Esophagus squamous epithelium (tissue), 5 donors: ENCODE data around the gene IRX5. TPM values are rescaled to one million over a fixed set of nuclear protein-coding genes. Genes with fewer than 3 reads are reported as not detected.

Source experiments
- DNase-seq: peaks from one replicate; lab custom pipeline; 2025; lab: John Stamatoyannopoulos, UW
- H3K27ac ChIP-seq, 4 donors: fragments of 200-600 bp; sonication (generic); one replicate each; pipeline ENCODE4 v1.5.1; 2016 to 2019; ENCODE audit warnings: mild to moderate bottlenecking in 1 of 4
- H3K27me3 ChIP-seq, 4 donors: fragments of 200-600 bp; sonication (generic); 1 replicate in 3 of 4; 2 replicates in 1 of 4; pipeline versions ENCODE4 v1.5.1 to v1.6.0; 2017 to 2021; ENCODE audit warnings: antibody characterized with exemption in 1 of 4
- H3K36me3 ChIP-seq, 3 donors: fragments of 200-600 bp; sonication (generic); one replicate each; pipeline ENCODE4 v1.5.1; 2016 to 2019
- H3K4me1 ChIP-seq, 3 donors: fragments of 200-600 bp; sonication (generic); one replicate each; pipeline ENCODE4 v1.5.1; 2017 to 2019
- H3K4me3 ChIP-seq, 4 donors: fragments of 200-600 bp; sonication (generic); 1 replicate in 3 of 4; 2 replicates in 1 of 4; pipeline ENCODE4 v1.5.1; 2016 to 2019; ENCODE audit warnings: mild to moderate bottlenecking in 2 of 4, moderate library complexity in 1 of 4
- H3K9me3 ChIP-seq, 3 donors: fragments of 200-600 bp; sonication (generic); one replicate each; pipeline ENCODE4 v1.5.1; 2016 to 2019
- POLR2A ChIP-seq, 4 donors: fragments of 450-650 bp; IDR thresholded peaks; one replicate each; pipeline ENCODE4 v1.6.1; 2017; ENCODE audit warnings: antibody characterized with exemption in 4 of 4, mild to moderate bottlenecking in 4 of 4, moderate library complexity in 3 of 4
- WGBS, 2 donors: methylation state at CpG; one replicate each; pipeline ENCODE4 v1.1.5; 2018; 5-methylcytosine and 5-hydroxymethylcytosine counted together
- intact Hi-C: fragments of 100-400 bp; cut with DNase I; formaldehyde crosslinking; loops from one replicate; pipeline ENCODE4 v1.15.0; 2022
- total RNA-seq, 4 donors: library from RNA; depleted of rRNA; stranded (reverse); fragments of >200 nt; gene quantifications; one replicate each; pipeline ENCODE4 v1.1.0, GENCODE V29; 2016
- TF ChIP-seq, protein P1 (sequence below), 6 experiments: fragments of 450-650 bp in 4 of 6; fragments of 200-600 bp in 2 of 6; sonication (generic) in 2 of 6; IDR thresholded peaks; one replicate each; pipeline ENCODE4 v1.5.1; 2016 to 2019; ENCODE audit warnings: antibody characterized with exemption in 6 of 6, mild to moderate bottlenecking in 4 of 6, moderate library complexity in 4 of 6
- donor health status: DM: yes; HTN: yes; CAD: no.

Gene IRX5
- total RNA-seq, 4 donors from 2014 or later: 11.9 to 23.5 (median 14.0) TPM

DNA sequence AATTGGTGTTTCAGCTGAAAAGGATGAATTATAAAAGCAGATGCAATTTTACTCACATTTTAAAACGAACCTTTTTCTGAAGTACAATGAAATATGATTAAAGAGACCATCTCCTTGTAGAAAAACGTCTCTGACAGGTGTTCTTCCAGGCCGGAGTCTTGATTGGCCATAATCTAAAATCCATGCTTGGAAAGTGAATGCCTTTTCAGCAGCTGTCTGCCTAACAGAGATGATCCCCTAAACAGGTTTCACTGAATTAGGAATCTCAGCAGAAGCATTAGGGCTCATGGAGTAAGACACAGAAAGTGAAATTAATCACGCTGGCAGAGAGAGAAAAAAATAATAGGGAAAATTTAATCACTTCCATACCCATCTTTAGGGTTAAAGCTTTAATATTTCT is 39.3 kb upstream of the IRX5 start:
- H3K36me3 ChIP-seq: no peaks in the 10 kb centered on the region
- H3K9me3 ChIP-seq: no peaks in the 10 kb centered on the region
- 74 to 76% methylated on average over 4 of the region's 4 CpGs for WGBS, 2 donors
- DNase-seq: no peak
- TF ChIP-seq, protein P1, sequence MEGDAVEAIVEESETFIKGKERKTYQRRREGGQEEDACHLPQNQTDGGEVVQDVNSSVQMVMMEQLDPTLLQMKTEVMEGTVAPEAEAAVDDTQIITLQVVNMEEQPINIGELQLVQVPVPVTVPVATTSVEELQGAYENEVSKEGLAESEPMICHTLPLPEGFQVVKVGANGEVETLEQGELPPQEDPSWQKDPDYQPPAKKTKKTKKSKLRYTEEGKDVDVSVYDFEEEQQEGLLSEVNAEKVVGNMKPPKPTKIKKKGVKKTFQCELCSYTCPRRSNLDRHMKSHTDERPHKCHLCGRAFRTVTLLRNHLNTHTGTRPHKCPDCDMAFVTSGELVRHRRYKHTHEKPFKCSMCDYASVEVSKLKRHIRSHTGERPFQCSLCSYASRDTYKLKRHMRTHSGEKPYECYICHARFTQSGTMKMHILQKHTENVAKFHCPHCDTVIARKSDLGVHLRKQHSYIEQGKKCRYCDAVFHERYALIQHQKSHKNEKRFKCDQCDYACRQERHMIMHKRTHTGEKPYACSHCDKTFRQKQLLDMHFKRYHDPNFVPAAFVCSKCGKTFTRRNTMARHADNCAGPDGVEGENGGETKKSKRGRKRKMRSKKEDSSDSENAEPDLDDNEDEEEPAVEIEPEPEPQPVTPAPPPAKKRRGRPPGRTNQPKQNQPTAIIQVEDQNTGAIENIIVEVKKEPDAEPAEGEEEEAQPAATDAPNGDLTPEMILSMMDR (IDR thresholded peaks at IDR 0.05): no peak
- TF ChIP-seq POLR2A (IDR thresholded peaks at IDR 0.05): no peak
- no peak overlapping the region for H3K27ac ChIP-seq
- no peaks in the 10 kb centered on the region for H3K27me3 ChIP-seq
- no peak overlapping the region for H3K4me3 ChIP-seq
- intact Hi-C loops: no loop called here
- no peaks in the 10 kb centered on the region for H3K4me1 ChIP-seq

GRCh38 chr16:54892981-54893380 is 37.7 kb upstream of the IRX5 start:
- intact Hi-C loops: no loop called here
- no peak for DNase-seq
- no peak for TF ChIP-seq POLR2A (IDR thresholded peaks at IDR 0.05)
- TF ChIP-seq, protein P1 (IDR thresholded peaks at IDR 0.05): no peak

GRCh38 chr16:54897930-54898329 is 32.7 kb upstream of the IRX5 start:
- H3K9me3 ChIP-seq: no peaks in the 10 kb centered on the region
- intact Hi-C loops: no loop called here
- WGBS, 2 donors: 66 to 74% methylated on average over 3 of the region's 3 CpGs

More at GRCh38 chr16:54892981-54893380, 37.7 kb upstream of the IRX5 start:
- 89 to 93% methylated on average over 5 to 6 of the region's 6 CpGs for WGBS, 2 donors
- Histone ChIP-seq H3K27ac (no peak overlapping the region), H3K4me3 (no peak overlapping the region), H3K36me3 (no peaks in the 10 kb centered on the region), H3K27me3 (no peaks in the 10 kb centered on the region), H3K4me1 (no peaks in the 10 kb centered on the region), H3K9me3 (no peaks in the 10 kb centered on the region)

DNA sequence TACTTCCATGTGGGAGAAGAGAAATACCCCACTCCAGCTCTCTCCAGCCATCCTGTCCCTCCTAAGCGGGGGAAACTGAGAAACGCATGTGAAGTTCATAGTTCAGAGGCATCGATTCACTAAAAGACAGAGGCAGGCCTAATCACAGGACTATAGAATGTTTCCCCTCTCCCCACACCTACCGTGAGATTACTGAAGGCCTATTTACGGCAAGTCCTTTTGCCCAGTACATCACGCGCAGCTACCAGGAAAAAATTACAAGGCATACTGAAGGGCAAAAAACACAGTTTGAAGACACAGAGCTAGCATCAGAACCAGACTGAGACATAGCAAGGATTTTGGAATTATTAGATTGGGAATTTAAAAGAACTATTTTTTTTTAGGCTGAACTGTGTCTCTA is 29.1 kb upstream of the IRX5 start:
- H3K9me3 ChIP-seq: no peaks in the 10 kb centered on the region
- 86 to 97% methylated on average over 4 to 7 of the region's 7 CpGs for WGBS, 2 donors
- intact Hi-C loops: no loop called here
- DNase-seq: no peak
- no peak overlapping the region for H3K4me3 ChIP-seq
- H3K4me1 ChIP-seq: no peaks in the 10 kb centered on the region
- no peaks in the 10 kb centered on the region for H3K36me3 ChIP-seq
- no peak overlapping the region for H3K27ac ChIP-seq
- H3K27me3 ChIP-seq: no peaks in the 10 kb centered on the region
- TF ChIP-seq POLR2A (IDR thresholded peaks at IDR 0.05): no peak
- TF ChIP-seq, protein P1 (IDR thresholded peaks at IDR 0.05): no peak

More at GRCh38 chr16:54897930-54898329, 32.7 kb upstream of the IRX5 start:
- Histone ChIP-seq H3K27ac (no peak overlapping the region), H3K4me3 (no peak overlapping the region), H3K27me3 (no peaks in the 10 kb centered on the region), H3K4me1 (no peaks in the 10 kb centered on the region), H3K36me3 (no peaks in the 10 kb centered on the region)
- no peak for DNase-seq
- TF ChIP-seq POLR2A (IDR thresholded peaks at IDR 0.05): no peak
- TF ChIP-seq, protein P1 (IDR thresholded peaks at IDR 0.05): no peak

- no peak for DNase-seq
- intact Hi-C loops: no loop called here
- H3K4me3 ChIP-seq: no peak overlapping the region
- H3K9me3 ChIP-seq: no peaks in the 10 kb centered on the region
- H3K27me3 ChIP-seq: no peaks in the 10 kb centered on the region
- 77 to 82% methylated on average over 2 of the region's 2 CpGs for WGBS, 2 donors
- no peak overlapping the region for H3K27ac ChIP-seq
- H3K36me3 ChIP-seq: no peaks in the 10 kb centered on the region
- TF ChIP-seq, protein P1 (IDR thresholded peaks at IDR 0.05): no peak
- no peak for TF ChIP-seq POLR2A (IDR thresholded peaks at IDR 0.05)
- H3K4me1 ChIP-seq: no peaks in the 10 kb centered on the region
Observed at GRCh38 chr16:54903047-54903446, 27.6 kb upstream of the IRX5 start.
